NOMO-1 treated with dmso at 0.1 percent for 144 hours (cell line): ENCODE data around the gene RGCC.
"Not testable (repeated sequence)": the region's sequence is repeated elsewhere in the genome, so short reads cannot be mapped to it uniquely, and the experiment has no call there.

ENCODE experiments used
- DNase-seq: peaks from one replicate; lab custom pipeline; 2025; ENCODE audit not compliant: unreplicated experiment; lab: John Stamatoyannopoulos, UW

Gene RGCC

DNA sequence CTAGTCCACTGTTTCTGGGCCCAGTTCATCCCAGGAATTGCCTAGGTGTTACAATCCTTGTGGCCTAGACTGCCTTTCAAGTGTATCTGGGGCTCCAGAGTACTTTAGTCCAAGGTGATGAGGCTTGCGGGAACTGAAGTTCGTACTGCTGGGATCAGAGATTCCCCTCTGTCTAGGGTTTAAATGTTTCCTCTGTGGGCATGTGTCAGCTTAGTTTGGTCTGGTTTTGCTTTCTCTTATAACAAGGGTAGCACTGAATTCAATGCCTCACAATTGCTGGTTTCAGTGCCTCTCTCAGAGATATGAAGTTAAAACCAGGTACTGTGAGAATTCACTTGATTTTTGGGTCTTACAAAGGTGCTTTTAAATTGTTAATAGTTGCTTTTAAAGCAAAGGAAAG lies 30.8 kb downstream of the RGCC start:
- DNase-seq: no peak

DNA sequence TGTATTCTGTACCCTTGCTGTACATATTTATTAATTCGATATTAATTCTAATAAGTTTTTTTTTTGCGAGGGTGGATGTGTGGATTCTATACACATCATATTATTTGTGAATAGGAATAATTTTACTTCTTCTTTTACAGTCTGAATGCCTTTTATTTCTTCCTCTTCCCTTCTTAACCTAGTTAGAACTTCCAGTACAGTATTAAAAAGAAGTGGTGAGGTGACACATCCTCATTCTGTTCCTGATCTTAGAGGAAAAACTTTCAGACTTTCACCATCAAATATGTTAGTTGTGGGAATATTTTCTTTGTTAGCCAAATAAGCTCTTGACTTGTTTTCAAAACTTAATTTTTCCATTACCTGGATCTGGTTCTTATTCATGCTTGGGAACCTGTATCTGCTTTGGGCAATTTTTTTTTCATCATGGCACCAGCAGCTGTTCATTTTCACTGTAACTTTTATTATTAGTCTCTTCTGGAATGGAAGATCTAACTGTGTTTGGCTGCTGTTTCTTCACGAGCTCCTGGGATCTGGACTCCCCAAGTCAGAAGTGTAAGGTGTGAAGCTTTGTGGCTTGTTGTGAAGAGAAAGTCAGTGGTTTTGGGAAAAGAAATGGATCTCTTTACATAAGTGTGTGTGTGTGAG lies 33.1 kb downstream of the RGCC start:
- no peak for DNase-seq

DNA sequence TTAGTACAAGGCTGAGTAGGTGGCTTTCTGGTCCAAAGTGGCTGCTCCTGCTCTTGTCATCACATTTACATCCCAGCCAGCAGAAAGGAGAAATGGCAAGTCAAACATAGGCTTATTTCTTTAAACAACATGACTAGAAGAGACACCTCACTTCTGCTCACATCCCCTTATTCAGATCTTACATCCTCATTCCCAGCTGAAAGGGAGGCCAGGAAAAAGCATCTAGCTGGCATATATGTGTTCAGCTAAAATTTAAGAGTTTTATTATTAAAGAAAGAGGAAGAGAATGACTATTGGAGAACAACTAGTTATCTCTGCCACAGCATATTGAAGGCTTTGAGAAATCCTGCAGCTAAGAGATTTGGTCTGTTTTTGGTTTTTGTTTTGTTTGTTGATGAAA lies 34.1 kb downstream of the RGCC start:
- no peak for DNase-seq

DNA sequence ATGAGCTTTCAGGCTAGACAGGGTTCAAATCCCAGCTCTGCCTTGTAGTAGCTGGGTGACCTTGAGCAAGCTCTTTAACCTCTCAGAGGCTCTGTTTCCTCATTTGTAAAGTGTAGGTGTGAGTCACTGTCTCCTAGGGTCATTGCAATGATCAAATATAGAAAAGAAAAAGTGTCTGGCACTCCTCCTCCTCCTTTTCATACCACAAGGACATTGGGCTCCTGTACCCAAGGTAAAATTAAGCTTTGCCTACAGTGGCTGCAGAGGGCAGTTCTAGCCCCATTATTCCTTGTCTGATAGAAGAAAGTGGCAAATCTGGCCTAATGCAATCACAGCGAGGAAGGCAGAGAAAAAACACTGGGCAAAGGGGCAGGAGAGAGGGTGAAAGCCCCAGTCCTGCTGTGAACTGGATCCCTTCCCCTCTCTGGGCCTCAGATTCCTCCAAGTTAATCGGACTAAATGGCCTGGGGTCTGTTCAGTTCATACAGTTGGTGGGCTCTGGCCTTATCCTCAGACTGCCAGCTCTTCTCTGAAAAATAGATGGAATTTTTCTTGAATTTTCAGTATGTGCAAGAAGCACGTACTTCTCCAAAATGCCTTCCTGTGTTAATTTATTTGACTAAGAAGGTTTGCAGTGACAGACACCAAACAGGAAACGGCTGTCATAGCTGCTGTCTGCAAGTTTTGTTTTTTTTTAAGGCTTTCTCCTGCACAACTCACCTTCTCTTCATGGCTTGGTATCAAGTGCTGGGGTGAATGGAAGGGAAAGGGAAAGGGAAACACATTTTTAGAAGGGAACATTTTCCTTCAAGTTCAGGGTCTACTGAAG lies 35.3 kb downstream of the RGCC start:
- DNase-seq: peak; percentile 22

DNA sequence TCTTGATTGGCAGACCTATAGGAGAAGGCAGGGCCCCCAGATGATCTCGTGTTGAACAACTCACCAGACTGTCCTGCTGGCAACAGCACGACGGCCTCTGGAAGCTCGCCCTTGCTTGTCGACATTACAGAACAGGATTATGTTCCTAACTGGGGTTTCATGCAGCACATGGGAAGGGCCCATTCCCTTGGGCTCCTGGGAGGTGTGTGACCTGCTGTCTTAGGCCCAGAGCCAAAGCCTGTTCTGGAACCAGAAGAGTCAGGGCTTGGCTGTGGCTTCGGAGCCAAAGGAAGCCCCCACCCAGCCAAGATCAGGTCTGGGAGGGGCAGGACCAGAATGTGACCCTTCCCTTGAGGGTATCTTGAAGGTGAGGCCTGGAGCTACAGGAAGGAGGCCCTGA lies 36.9 kb downstream of the RGCC start:
- no peak for DNase-seq

DNA sequence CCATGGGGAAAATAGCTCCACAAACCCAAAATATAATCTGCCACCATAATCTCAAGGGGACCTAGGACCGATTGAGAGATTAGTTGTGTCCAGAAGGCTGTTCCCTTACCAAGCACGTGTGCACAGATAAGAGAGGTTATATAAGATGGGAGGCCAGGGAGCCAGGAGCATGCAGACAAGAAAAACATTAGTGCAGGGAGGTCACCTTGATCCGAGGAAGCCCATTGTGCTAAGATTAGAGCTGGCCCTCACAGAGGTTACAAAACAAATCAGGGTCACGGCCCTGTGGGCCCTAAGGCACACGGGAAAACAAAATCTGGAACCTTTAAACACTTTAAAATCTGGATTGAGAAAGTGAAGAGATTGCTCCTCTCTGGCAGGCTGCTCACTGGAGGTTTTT lies 37.7 kb downstream of the RGCC start:
- DNase-seq: no peak

DNA sequence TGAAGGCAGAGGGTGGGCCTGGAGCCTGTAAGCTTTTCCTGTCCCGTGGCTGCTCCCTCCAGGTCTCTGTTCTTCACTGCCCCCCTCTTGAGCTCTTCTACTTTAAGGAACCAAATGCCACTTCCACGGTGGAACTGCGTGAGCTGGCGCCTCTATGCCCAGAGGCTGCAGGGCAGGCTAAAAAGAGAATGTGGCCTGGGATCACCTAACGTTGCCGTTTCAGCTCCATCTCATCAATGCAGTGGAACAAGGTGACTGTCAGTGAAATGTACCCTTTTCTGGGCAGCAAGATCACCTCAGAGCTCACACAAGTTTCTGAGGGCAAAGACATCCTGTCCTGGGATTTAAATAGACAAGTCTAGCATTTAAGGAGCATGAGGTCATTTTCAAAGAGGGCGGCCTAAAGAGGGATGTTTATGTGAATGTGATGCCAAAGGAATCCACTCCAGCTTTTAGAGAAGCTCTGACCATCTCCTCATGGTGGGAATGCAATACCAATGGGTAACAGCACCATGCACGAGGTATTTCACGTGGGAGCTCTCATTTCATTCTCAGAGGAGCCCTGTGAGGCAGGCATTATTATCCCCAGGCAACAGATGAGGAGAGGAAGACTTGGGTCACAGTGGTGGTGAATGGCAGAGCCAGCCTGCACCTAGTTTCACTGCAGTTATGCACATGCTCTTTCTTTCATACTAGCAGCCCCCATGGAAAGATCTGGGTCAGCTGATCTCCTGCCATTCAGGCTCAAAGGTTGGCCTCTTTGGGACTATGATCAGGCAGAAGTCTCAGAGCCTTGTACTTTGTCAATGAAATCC lies 39.3 kb downstream of the RGCC start:
- DNase-seq: no peak

DNA sequence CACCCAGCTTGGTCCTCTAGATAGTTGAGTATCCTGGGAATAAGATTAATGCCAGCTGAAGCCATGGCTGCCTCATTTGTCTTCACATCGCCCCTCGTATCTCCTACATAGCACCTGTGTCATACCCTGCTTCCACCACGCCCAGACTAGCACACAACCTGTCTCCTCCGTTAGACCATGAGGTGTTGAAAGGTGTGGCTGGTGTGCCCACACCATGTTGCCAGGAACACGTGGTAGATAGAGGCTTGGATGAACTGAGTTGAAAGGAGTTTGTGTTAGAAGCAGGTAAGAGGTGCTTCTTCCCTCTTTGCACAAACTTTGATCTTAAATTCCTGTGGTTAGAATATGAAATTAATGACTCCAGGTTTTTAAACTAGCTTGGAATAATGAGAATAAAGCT lies 40.1 kb downstream of the RGCC start:
- no peak for DNase-seq

DNA sequence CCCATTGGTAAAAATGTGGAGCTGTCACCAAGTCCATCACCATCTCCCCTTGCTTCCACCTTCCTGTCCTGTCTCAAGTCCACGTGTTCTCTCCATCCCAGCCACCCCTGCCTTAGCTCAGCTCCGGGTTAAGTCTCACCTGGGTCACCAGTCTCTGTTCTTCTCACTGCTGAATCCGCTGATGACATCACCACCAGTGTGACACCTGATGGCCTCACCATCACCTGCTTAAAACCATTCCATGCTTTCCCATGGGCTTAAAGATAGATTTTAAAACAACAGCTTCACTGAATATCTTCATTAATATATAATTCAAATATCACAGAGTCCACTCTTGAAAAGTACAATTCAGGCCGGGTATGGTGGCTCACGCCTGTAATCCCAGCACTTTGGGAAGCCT lies 42.1 kb downstream of the RGCC start:
- DNase-seq: no peak

DNA sequence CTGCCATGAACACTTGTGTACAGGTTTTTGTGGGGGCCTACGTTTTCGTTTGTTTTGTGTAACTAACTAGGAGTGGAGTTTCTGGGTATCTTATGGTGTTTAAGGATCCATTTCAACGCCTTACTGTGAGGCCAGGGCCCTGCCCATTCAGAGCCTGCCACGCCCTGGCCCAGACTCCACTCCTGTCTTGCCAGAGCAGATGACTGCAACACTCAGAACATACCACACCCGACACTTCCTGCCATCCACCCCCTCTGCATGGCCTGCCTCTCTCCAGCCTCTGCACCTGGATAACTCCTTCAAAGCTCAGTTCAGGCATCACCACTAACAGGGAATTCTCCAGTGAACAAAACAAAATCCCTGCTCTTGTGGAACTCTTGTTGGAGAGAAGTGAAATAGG lies 43.2 kb downstream of the RGCC start:
- DNase-seq: peak; percentile 1

DNA sequence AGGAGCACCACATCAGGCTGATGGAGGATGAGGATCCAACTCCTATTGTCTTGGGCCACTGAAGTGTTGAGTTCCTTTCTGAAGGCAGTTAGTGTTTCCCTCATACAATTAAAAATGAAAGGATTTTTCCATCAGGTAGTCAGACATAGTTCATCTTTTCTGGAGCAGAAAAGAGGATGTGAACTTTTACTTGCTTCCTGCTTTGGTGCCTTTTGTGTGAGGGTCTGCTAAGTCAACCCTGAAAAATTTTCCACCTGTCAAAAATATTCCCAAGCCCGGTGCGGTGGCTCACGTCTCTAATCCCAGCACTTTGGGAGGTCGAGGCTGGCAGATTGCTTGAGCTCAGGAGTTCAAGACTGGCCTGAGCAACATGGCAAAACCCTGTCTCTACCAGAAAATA lies 43.9 kb downstream of the RGCC start:
- DNase-seq: peak; percentile 7

DNA sequence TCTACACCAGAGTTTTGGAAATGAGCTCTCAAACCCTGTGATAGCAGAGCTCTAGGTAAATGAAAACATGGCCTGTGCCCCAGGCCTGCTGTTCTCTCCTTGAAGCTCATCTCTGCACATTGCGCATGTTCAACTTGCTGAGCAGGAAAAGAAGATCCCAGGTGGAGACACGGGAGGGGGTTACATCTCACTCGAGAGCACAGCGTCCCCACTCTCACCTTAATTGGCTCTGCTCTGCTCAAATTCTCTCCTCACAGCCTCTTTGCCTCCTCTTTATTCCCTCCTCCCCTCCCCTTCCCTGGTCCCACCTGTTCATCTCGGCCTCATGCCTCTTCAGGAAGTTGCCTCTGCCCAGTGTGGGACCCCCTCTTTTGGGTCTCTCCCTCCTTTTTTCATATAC lies 44.7 kb downstream of the RGCC start:
- DNase-seq: no peak

DNA sequence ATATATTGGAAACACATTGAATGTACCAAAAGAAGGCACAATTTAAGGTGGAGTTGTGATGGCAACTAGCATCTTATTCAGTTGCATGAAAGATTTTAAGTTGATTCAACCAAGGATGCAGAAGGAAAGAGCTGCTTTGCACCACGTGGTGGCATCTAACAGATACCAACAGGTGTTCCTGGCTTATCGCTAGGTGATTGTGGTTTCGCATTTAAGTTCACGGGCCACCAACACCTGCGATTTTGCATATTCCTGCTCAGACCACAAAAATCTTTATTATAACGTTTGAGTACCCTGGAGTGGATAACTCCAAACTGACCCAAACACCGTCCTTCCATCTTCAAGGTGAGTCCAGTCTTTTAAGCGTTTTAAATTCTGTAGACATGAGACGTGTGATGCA lies 45.3 kb downstream of the RGCC start:
- no peak for DNase-seq

DNA sequence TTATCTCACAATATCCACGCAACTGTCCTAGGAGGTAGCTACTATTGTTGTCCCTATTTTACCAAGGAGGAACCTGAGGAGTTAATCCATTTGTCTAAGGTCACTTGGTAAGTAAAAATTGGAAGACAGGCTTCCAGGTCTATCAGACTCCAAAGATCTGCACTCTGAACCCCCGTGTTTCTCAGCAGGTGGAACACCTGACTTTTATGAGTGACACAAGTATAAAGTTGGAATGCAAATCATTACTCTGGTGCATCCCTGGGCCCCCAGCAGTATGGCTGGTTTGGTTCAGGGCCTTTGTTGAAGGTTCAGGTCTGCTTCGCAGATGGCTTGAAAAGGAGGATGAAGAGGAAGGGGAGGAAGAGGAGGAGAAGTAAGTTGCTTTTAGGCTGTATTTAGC lies 46.0 kb downstream of the RGCC start:
- DNase-seq: no peak

DNA sequence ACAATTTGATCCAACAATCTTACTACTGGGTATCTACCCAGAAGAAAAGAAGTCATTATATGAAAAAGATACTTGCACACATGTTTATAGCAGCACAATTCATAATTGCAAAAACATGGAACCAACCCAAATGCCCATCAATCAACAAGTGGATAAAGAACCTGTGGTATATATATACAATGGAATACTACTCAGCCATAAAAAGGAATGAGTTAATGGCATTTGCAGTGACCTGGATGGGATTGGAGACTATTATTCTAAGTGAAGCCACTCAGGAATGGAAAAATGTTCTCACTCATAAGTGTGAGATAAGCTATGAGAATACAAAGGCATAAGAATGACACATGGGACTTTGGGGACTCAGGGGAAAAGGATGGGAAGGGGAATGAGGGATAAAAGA lies 47.3 kb downstream of the RGCC start:
- not testable (repeated sequence) for DNase-seq

DNA sequence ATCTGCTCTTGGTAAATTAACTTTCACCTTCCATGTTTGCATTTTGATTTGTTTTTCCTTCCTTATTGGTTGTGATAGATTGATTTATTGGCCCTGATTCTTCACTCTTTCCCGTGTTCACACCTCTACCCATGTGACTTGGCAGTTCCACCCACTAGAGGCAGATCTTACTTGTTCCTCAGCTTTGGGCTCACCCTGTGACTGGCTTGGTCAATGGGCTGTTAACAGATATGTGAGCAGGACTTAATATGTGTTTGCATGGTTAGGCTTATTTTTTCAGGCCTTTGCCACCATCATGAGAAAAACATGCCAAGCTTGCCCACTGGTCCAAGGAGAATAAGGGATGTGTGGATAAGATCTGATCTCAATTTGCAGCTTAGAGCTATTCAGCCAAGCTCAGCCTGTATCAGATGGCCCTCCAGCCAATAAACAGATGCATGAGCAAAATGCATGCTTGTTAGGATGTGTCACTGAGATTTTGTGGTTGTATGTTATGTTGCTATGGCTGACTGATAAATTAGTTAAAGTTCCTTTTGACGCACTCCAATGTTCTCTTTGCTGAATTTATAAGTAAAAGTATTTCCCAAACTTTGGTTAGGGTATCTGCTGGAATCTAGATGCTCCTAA lies 48.0 kb downstream of the RGCC start:
- DNase-seq: no peak

DNA sequence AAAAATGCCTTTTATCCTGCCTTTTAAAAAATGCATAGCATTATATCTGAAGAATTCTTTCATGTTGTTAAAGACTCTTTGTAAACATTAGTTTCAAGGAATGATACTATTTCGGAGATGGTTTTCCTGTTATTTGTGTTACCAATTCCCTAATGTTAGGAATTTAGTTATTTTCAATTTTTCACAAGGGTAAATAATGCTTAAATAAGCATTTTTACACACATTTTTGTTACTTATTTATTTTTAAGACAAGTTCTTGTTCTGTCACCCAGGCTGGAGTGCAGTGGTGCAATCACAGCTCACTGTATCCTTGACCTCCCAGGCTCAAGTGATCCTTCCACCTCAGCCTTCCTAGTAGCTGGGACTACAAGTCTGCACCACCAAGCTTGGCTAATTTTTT lies 49.0 kb downstream of the RGCC start:
- no peak for DNase-seq

DNA sequence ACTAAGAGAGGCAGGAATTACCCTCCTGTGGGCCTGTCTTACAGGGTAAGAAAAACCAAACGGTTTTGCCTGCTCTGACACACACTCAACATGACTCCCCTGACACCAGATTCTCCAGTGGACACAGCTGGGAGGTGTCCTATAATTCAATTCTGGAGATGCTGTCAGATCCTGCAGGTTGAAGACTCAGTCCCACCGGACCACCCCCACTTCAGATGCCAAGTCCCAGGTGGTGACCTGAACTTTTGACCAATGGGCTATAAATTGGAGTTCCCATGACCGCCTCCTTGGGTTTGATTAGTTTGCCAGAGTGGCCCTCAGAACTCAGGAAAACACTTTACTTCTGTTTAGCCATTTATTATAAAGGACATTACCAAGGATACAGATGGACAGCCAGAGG lies 52.6 kb downstream of the RGCC start:
- no peak for DNase-seq

DNA sequence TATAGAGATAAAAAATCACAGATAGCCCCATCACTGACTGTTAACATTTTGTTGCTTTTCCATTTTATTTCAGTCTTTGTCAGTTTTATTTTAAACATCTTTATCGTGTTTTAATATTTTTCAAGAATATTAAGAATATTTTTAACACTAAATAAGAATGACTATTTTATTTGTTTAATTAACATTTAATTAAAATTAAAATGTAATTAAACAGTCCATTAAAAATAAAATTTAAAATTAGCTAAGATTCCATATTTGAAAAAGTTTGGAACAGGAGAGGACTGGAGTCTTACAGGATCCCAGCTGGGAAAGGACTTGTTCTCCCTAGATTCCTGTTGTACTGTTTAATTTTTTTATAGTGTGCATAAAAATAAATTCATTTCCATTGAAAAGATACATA lies 54.5 kb downstream of the RGCC start:
- no peak for DNase-seq

DNA sequence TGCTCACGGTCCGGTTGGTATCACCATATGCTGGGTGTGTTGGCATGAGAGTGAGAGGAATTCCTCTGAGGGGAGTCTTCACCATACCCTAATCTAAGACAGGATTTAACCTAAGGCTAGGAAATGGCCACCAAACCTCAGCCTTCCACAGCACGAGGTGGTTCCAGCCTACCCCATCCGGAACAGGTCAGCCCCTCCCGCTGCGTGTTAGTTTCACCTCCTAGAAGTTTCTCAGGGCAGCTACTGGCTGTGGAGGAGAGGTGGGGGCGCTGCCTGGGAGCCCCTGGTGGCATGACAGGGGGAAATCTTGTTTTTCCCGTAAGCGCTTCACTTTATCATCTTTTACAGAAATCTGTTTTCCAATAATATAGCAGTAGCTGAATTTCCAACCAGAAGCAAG lies 55.1 kb downstream of the RGCC start:
- no peak for DNase-seq

DNA sequence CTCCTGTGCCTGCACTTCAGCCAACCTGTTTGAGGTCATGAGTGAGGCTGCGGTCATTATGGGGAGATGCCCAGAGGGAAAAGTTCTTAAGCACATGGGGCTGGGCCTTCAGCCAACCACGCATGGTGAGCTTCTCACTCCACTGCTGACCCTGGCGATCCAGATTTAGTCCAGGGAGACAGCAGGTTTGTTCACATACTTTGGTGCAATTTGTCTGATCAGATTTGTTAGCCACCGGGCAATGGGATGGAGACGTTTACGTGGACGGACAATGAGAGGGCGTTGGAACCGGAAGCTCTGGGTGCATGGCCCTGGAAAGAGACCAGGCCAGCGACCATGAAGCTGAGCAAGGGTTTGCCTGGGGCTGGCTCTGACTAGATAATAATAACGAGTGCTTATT lies 56.2 kb downstream of the RGCC start:
- no peak for DNase-seq
